ENCODE results near the gene MARCO.

DNA sequence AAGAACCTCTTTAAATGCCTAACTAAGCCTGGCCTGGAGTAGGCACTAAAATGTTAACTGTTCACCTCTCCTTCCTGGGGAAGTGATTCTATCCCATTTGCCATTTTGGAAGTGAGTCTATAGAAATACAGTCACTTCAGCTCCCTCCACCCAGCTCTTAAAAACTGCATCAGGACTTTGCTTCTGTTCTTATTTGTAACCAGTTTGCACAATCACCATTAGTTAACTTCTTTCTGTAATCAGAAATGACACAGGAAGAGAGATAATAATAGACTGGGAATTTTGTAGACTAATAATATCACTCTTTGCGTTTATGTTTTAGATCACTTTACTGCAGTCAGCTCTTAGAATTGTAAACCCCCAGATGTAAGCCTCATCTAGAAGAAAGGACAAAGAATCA lies 16.0 kb upstream of the MARCO start:
- TF ChIP-seq, protein P1, sequence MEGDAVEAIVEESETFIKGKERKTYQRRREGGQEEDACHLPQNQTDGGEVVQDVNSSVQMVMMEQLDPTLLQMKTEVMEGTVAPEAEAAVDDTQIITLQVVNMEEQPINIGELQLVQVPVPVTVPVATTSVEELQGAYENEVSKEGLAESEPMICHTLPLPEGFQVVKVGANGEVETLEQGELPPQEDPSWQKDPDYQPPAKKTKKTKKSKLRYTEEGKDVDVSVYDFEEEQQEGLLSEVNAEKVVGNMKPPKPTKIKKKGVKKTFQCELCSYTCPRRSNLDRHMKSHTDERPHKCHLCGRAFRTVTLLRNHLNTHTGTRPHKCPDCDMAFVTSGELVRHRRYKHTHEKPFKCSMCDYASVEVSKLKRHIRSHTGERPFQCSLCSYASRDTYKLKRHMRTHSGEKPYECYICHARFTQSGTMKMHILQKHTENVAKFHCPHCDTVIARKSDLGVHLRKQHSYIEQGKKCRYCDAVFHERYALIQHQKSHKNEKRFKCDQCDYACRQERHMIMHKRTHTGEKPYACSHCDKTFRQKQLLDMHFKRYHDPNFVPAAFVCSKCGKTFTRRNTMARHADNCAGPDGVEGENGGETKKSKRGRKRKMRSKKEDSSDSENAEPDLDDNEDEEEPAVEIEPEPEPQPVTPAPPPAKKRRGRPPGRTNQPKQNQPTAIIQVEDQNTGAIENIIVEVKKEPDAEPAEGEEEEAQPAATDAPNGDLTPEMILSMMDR (optimal IDR thresholded peaks at IDR 0.05 in 1 of 3, IDR thresholded peaks at IDR 0.05 in 1 of 3, conservative IDR thresholded peaks at IDR 0.05 in 1 of 3; ENCODE audit: extremely low read depth in 1 of 3, insufficient read depth in 2 of 3, low read length in 3 of 3), result no peak
- no peak for TF ChIP-seq EZH2 (IDR thresholded peaks at IDR 0.05; ENCODE audit: low read length)

Measured in keratinocyte (primary cell).